HEK293T (cell line): Measurements from ENCODE around the gene COPZ1.

Source experiments
- CTCF ChIA-PET: fragments of 350-600 bp; formaldehyde crosslinking; extraction: SDS; loops from one replicate; lab custom pipeline; 2021; ENCODE audit warnings: antibody characterized with exemption, inconsistent platforms; lab: Yijun Ruan, JAX
- POLR2A ChIA-PET: fragments of 350-600 bp; formaldehyde crosslinking; extraction: SDS; loops from one replicate; lab custom pipeline; 2020; ENCODE audit warnings: antibody characterized with exemption, inconsistent platforms; lab: Yijun Ruan, JAX
- DNase-seq: peaks from one replicate; pipeline ENCODE4 v3.0.0; 2012; ENCODE audit warnings: mixed read lengths; ENCODE audit errors: extremely low spot score
- ARNT ChIP-seq: fragments of 450-650 bp; IDR thresholded peaks from 2 replicates; pipeline ENCODE4 v1.6.1; 2017; ENCODE audit warnings: mild to moderate bottlenecking
- BHLHE40 ChIP-seq: fragments of 450-650 bp; IDR thresholded peaks from 2 replicates; pipeline ENCODE4 v1.6.1; 2016; ENCODE audit warnings: mild to moderate bottlenecking, moderate library complexity, borderline replicate concordance
- CTBP1 ChIP-seq: fragments of 450-650 bp; IDR thresholded peaks from 2 replicates; pipeline ENCODE4 v1.6.1; 2016; ENCODE audit warnings: borderline replicate concordance
- ELF4 ChIP-seq: fragments of 450-650 bp; IDR thresholded peaks from 2 replicates; pipeline ENCODE4 v1.6.1; 2017; ENCODE audit warnings: antibody characterized with exemption
- FOXA1 ChIP-seq: fragments of 450-650 bp; IDR thresholded peaks from 2 replicates; pipeline ENCODE4 v1.6.1; 2016; ENCODE audit warnings: mild to moderate bottlenecking
- FOXK2 ChIP-seq: fragments of 450-650 bp; IDR thresholded peaks from 2 replicates; pipeline ENCODE4 v1.6.1; 2016; ENCODE audit warnings: mild to moderate bottlenecking
- FOXM1 ChIP-seq: fragments of 450-650 bp; IDR thresholded peaks from 2 replicates; pipeline ENCODE4 v1.6.1; 2017; ENCODE audit warnings: mild to moderate bottlenecking, borderline replicate concordance
- HDGF ChIP-seq: fragments of 450-650 bp; IDR thresholded peaks from 2 replicates; pipeline ENCODE4 v1.6.1; 2017; ENCODE audit warnings: antibody characterized with exemption, borderline replicate concordance
- L3MBTL2 ChIP-seq: fragments of 450-650 bp; conservative IDR thresholded peaks from 2 replicates; pipeline ENCODE4 v1.6.1; 2016; ENCODE audit warnings: mild to moderate bottlenecking
- LEF1 ChIP-seq: fragments of 450-650 bp; IDR thresholded peaks from 2 replicates; pipeline ENCODE4 v1.6.1; 2017; ENCODE audit warnings: mild to moderate bottlenecking, borderline replicate concordance
- NFRKB ChIP-seq: fragments of 450-650 bp; IDR thresholded peaks from 2 replicates; pipeline ENCODE4 v1.6.1; 2016; ENCODE audit warnings: mild to moderate bottlenecking, moderate library complexity
- PKNOX1 ChIP-seq: fragments of 450-650 bp; IDR thresholded peaks from 2 replicates; pipeline ENCODE4 v1.6.1; 2016
- SP1 ChIP-seq: fragments of 450-650 bp; IDR thresholded peaks from 2 replicates; pipeline ENCODE4 v1.6.1; 2017
- SUZ12 ChIP-seq: fragments of 450-650 bp; IDR thresholded peaks from 2 replicates; pipeline ENCODE4 v1.6.1; 2016; ENCODE audit warnings: mild to moderate bottlenecking
- TARDBP ChIP-seq: fragments of 450-650 bp; IDR thresholded peaks from 2 replicates; pipeline ENCODE4 v1.6.1; 2016
- ZNF384 ChIP-seq: fragments of 450-650 bp; IDR thresholded peaks from 2 replicates; pipeline ENCODE4 v1.6.1; 2016

Gene COPZ1

GRCh38 chr12:54392485-54393206 is 67.7 kb downstream of the COPZ1 start:
- TF ChIP-seq PKNOX1 (no peak), FOXA1 (no peak), TARDBP (no peak), BHLHE40 (no peak), SUZ12 (no peak)
- no peak for DNase-seq
- ChIA-PET CTCF (interaction anchor here (1.1 to 3.1 kb wide), 7 partner anchors 11 to 55 kb away, joined by 3 to 14 read pairs (median 4); no protein-coding TSS in a partner anchor), POLR2A (interaction anchor here (0.8 kb wide), 1 partner anchor 112 kb away, joined by 5 read pairs; the partner anchor contains the start of gene HNRNPA1)

- CTCF ChIA-PET: interaction anchor here (1.0 to 2.8 kb wide), 9 partner anchors 11 to 60 kb away, joined by 3 to 13 read pairs (median 3); no protein-coding TSS in a partner anchor
- no peak for TF ChIP-seq SUZ12
- DNase-seq: no peak
- POLR2A ChIA-PET: interaction anchor here (0.6 to 0.8 kb wide), 2 partner anchors 50 to 113 kb away, joined by 4 to 5 read pairs; partner anchors contain the start of gene HNRNPA1
Observed at GRCh38 chr12:54393207-54393609, 68.3 kb downstream of the COPZ1 start.

GRCh38 chr12:54393743-54394142 is 68.8 kb downstream of the COPZ1 start:
- no peak for DNase-seq
- no peak for TF ChIP-seq ZNF384
- ChIA-PET POLR2A (interaction anchor here (0.6 kb wide), 1 partner anchor 50 kb away, joined by 4 read pairs; no protein-coding TSS in a partner anchor), CTCF (interaction anchor here (1.0 to 2.8 kb wide), 9 partner anchors 10 to 60 kb away, joined by 3 to 13 read pairs (median 3); no protein-coding TSS in a partner anchor)

- ChIA-PET CTCF (interaction anchor here (1.0 to 2.8 kb wide), 7 partner anchors 10 to 59 kb away, joined by 3 to 13 read pairs (median 4); no protein-coding TSS in a partner anchor), POLR2A (no interaction called here)
- no peak for TF ChIP-seq BHLHE40
- TF ChIP-seq HDGF: no peak
- no peak for TF ChIP-seq TARDBP
- no peak for TF ChIP-seq FOXK2
- TF ChIP-seq ARNT: no peak
- TF ChIP-seq NFRKB: no peak
- no peak for TF ChIP-seq FOXM1
- no peak for TF ChIP-seq ELF4
- TF ChIP-seq CTBP1: no peak
- no peak for TF ChIP-seq SP1
- no peak for TF ChIP-seq LEF1
- no peak for TF ChIP-seq FOXA1
- no peak for TF ChIP-seq PKNOX1
- no peak for TF ChIP-seq SUZ12
- TF ChIP-seq ZNF384: no peak
- no peak for TF ChIP-seq L3MBTL2
Observed at GRCh38 chr12:54394281-54394719, 69.4 kb downstream of the COPZ1 start.

GRCh38 chr12:54394986-54395385 is 70.1 kb downstream of the COPZ1 start:
- no peak for DNase-seq
- no peak for TF ChIP-seq SUZ12
- no peak for TF ChIP-seq FOXK2
- TF ChIP-seq SP1: no peak
- no peak for TF ChIP-seq L3MBTL2
- no peak for TF ChIP-seq ZNF384
- TF ChIP-seq HDGF: no peak
- CTCF ChIA-PET: interaction anchor here (1.0 to 1.5 kb wide), 3 partner anchors 10 to 37 kb away, joined by 3 to 8 read pairs (median 6); no protein-coding TSS in a partner anchor
- POLR2A ChIA-PET: no interaction called here

More at GRCh38 chr12:54394281-54394719, 69.4 kb downstream of the COPZ1 start:
- DNase-seq: peak; percentile 66

- DNase-seq: no peak
- ChIA-PET CTCF (interaction anchor here (1.0 to 1.5 kb wide), 4 partner anchors 9 to 44 kb away, joined by 3 to 8 read pairs (median 7); no protein-coding TSS in a partner anchor), POLR2A (no interaction called here)
- no peak for TF ChIP-seq SUZ12
- TF ChIP-seq ARNT: no peak
- no peak for TF ChIP-seq ZNF384
- no peak for TF ChIP-seq HDGF
- no peak for TF ChIP-seq BHLHE40
- TF ChIP-seq FOXK2: no peak
- no peak for TF ChIP-seq LEF1
- no peak for TF ChIP-seq CTBP1
- TF ChIP-seq PKNOX1: no peak
- TF ChIP-seq L3MBTL2: no peak
- no peak for TF ChIP-seq TARDBP
- TF ChIP-seq ELF4: no peak
Observed at GRCh38 chr12:54395545-54395944, 70.6 kb downstream of the COPZ1 start.
